HG02759 (cell line): ENCODE data around the gene CYTH1.

ENCODE experiments used
- ATAC-seq: cut with Tn5 transposase; IDR thresholded peaks from one replicate; pipeline ENCODE4 v1.9.1; 2021; ENCODE audit warnings: mild to moderate bottlenecking, moderate library complexity; ENCODE audit not compliant: unreplicated experiment

CYTH1 gene

DNA sequence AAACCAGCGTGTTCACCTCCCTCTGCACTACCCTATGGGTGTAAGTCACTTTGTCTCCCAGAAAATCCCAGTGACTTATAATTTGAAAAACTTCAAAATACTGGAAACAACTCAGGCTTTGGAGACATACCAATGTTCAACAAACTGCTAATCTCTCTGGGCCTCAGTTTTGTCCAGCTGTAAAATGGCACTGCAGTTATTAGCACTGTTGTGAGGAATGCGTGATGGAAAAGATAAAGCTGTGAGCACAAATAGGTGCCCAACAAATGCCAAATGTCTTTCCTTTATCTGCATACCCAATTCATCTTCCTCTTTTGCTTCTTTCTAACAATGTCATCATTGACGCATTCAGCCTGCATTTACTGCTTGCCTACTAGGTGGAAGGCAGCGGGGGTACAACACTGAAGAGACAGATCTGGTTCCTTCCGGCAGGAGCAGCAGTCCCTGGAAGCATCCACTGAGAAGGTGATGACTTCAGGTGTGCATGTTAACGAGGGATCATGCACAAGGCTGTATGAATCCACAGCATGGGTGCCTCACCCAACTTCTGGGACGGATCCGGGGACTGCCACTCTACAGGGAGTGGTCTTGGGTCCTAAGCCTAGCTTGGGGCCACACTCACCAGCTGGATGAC lies 63.4 kb downstream of the CYTH1 start:
- ATAC-seq: no peak

DNA sequence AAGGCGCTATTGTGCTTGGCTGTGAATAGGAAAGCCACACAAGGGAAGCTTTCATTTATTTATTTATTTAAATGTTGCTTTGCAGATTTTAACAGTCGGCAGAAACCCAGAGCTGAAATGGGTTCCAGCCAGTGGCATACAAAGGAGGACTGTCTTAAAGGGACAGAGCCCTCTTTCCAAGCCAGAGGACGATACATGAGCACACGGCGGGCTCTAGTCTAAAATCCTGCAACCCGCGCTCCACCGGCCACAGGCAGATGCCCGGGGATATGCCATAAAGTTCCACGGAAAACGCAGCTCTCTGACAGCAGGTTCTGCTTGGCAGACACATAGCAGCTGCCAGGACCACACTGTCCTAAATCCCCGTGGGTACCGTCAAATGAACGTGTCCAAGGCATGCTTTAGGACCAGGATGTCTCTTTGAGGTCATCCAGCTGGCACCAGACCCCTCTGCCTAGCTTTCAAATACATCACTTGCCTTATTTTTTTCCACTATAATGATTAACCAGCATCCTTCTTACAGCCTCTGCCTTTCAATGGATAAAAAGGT lies 64.6 kb downstream of the CYTH1 start:
- no peak for ATAC-seq

DNA sequence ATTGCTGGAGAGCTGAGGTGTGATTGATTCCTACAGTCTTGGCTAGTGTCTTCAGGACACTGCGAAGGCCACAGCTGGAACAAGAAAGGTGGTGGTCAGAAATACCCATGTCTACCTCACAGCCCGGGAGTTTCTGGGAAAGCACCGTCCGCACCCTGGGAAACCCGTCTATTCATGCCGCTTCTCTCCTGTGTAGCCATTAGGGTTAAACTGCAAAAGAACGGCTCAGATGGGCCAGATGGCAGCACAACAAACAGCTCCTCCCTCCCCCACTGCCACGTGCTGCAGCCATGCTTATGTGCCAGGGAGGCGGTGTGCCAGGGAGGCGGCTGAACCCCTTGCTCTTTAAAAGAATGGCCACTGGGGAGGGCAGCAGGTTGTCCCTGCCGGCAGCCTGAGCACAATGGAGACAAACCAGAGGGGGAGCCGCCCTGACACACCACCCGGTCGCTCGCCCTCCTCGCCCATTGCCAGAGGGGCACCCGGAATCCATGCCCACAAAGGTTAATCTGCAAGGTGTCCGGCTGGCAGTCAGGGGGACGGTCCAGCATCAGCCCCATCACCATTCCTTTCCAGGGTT lies 65.2 kb downstream of the CYTH1 start:
- no peak for ATAC-seq

DNA sequence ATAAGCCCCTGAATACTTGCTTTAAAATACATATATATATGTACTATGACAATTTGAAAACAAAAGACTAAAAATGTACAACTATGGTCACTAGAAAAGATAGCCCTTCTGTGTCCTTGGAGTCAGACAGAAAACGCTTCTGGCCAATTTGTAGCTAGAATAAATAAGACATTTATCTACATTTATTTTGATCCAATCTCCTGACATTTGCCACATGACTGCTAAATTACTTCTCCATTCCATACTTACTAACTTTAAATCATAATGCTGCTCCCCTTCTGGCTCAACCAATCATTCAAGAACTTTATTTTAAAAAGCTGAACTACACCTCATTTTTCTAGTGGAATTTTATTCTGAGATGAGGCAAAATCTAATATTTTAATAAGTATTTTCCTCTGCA lies 65.8 kb downstream of the CYTH1 start:
- no peak for ATAC-seq

DNA sequence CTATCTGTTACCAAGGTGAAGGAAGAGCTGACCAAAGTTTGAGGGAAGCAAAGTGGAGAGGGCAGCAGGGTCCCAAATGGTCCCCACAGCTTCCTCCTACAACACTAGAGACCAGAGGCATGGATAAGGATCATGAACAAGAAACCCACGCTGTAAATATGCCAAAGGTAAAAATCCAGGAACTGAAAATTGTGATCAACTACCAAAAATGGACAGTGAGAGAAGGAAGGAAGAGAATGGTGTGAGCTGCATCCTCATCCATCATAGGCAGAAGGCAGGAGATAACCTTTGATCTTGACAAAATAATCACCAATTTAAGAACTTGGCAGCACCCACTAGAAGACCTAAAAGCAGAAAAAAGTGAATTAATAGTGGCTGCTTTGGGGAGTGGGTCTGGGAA lies 66.2 kb downstream of the CYTH1 start:
- no peak for ATAC-seq

GRCh38 chr17:78715000-78715771 lies 66.9 kb downstream of the CYTH1 start:
- ATAC-seq: no peak

GRCh38 chr17:78714534-78714933 lies 67.5 kb downstream of the CYTH1 start:
- ATAC-seq: no peak

GRCh38 chr17:78712043-78712442 lies 70.0 kb downstream of the CYTH1 start:
- no peak for ATAC-seq

DNA sequence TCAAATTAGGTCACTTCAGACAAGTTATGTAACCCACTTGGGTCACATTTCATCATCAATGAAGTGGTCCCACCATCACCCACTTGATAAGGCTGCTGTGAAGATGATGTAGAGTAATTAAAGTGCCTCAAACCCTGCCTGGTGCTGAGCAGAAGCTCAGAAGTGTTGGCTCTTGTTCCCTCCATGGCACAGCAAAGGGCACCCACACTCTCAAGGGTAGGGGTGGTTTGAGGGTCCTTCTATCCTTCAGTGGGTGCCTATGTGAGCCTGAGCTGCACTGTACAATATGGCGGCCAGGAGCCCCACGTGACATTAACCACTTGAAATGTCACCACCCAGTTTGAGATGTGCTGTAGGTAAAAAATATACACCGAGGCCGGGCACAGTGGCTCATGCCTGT lies 71.5 kb downstream of the CYTH1 start:
- ATAC-seq: no peak

DNA sequence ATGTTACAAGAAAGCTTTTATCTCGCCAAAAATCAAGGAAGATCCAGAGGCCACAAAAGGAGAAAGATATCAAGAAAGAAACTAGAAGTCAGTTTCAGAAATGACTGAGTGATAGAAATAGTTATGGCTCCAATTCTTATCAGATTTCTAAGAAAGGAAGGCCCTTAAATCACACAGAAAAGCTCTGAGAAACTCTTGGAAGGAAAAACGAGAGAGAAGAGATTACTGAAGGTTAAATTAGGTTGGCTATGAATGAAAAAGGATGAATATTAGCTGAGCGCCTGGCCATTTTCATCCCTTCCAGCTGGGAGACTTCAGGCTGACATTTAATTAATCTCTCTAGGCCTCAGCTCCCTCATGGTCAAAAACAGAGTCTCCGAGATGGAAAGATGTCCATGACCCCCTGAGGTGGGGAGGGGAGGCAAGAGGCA lies 72.3 kb downstream of the CYTH1 start:
- no peak for ATAC-seq

DNA sequence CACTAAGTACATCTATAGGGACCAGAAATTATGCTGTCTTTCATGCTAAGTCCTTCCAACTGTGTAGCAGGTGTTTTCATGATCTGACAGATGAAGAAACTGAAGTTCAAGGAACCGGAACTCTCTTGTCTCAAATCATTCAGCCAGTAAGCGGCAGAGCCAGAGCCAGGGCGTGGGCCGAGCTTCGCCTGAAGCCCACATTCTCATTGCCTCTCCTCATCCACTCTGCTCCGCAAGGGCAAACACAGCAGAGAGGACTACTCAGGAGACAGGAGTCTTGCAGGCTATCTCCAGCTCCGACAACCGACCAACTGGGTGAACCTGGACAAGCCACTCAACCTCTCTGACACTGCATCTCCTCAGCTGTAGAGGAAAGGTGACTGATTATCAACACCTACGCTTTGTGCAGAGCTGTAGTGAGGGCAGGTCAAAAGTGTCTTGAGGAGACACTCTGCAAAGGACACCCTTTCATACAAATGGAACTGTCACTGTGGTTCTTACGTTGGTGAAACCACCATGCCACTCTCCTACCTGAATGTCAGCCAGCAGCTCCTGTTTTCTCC lies 72.9 kb downstream of the CYTH1 start:
- ATAC-seq: peak; percentile 57

- peak; percentile 46 for ATAC-seq
These were observed 73.5 kb downstream of the CYTH1 start for GRCh38 chr17:78708510-78708973.

- ATAC-seq: no peak
These were observed 74.2 kb downstream of the CYTH1 start for GRCh38 chr17:78707923-78708322.

DNA sequence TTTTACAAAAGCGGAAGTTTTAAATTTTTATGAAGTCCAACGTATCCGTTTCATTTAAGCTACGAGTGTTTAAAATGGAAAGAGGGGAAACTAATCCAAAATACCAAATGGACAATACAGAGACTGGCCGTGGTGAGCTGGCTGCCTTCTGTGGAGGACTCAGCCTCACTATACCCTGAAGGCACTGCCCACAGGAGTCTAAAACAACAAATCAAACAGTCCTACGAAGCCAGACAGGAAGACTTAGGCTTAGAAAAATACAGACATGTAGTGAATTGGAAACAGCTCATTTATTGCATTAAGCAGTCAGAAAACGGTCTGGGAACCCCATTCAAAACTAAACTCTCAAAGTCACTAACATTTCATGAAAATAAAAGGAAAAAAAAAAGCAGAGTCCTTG lies 75.1 kb downstream of the CYTH1 start:
- no peak for ATAC-seq

- peak; percentile 66 for ATAC-seq
These were observed 75.7 kb downstream of the CYTH1 start for GRCh38 chr17:78706271-78706915.

DNA sequence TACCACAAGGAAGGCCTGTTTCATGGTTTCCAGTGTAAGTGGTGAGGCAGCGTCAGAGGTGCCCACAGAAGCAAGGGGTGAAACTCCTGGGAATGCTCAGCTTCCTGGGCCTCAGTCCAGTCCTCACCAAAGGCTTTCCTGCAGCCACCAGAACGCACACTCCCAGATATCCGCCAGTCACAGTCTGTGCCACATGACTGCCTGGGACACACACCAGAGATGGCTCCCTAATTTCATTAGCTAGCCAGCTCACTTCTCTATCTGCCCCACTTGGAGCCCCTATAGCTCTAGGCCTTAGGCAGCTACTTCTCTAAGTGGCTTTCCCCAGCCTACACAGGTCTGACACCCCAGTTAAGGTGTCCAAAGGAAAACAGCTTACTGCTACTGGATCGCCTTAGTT lies 77.0 kb downstream of the CYTH1 start:
- ATAC-seq: no peak

DNA sequence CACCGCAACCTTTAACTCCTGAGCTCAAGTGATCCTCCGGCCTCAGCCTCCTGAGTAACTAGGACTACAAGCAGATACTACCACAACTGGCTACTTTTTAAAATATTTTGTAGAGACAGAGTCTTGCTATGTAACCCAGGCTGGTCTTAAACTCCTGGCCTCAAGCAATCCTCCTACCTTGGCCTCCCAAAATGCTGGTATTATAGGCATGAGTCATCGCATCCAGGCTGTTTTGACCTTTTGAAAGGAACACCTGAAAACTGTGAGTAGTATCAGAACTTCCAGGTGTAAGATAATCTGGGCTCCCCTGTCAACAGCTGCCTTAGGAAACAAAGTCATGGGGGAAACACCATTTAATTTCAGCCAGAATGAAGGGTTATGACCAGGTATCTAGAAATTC lies 77.5 kb downstream of the CYTH1 start:
- ATAC-seq: no peak

DNA sequence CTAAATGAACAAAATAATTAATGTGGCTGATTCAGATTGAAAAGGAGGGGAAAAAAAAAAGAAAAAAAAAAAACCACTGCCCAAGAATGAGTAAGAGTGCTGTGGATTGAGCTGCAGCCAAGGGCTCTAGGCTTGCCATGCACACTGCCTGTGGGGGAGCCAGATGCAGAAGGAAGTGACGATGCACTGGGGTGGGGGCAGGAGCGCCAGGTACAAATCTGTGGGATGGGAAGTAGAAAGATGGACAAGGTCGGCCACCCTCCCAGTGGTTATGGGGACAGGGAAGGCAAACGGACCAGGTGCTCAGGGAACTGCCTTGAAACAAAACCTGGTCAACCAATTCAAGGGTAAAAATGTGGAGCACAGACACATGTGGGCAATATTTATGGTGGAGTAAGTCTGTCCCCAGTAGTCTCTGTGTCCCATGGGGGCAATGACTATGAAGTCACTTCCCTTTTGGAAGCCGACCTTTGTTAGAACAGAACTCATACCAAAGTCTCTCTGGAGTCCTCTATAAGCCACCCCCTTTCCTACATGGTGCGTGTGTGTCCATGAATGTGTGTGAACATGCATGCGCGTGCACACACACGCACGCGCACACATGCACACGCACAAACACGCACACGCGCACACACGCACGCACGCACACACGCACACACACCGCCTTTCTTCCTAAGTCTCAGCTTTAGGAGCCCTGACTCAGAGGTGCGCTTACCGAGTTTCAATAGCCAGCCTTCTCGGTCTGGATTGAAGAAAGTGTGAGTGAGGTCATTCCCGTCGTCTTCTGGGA lies 84.3 kb downstream of the CYTH1 start:
- no peak for ATAC-seq

- ATAC-seq: no peak
These were observed 85.0 kb downstream of the CYTH1 start for GRCh38 chr17:78697122-78697521.
